Activated CD4-positive, alpha-beta T cell treated with anti-CD3 and anti-CD28 coated beads, Interleukin-2, amount 50 U/mL, for 48 hours (primary cell): ENCODE measurements around the gene FBXL13.
"Not testable (repeated sequence)": the region's sequence is repeated elsewhere in the genome, so short reads cannot be mapped to it uniquely, and the experiment has no call there.

Experiments
- DNase-seq, 2 experiments: peaks; one replicate each; pipeline ENCODE4 v3.0.0-alpha.2; 2020

The FBXL13 gene

GRCh38 chr7:103078226-103078625 lies 3.6 kb upstream of the FBXL13 start:
- DNase-seq = not testable (repeated sequence)

GRCh38 chr7:103077318-103077717 lies 2.7 kb upstream of the FBXL13 start:
- DNase-seq = no peak

DNA sequence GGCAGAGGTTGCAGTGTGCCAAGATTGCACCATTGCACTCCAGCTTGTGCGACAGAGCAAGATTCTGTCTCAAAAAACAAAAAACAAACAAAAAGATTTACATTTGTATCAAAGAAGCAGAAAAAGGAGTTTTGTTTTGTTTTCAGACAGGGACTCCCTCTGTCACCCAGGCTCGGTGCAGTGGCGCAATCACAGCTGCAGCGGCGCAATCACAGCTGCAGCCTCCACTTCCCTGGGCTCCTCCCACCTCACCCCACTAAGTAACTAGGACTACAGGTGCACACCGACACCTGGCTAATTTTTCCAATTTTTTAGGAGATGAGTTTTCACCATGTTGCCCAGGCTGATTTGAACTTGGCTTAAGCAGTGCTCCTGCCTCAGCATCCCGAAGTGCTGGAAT lies 2.2 kb upstream of the FBXL13 start:
- DNase-seq = no peak

DNA sequence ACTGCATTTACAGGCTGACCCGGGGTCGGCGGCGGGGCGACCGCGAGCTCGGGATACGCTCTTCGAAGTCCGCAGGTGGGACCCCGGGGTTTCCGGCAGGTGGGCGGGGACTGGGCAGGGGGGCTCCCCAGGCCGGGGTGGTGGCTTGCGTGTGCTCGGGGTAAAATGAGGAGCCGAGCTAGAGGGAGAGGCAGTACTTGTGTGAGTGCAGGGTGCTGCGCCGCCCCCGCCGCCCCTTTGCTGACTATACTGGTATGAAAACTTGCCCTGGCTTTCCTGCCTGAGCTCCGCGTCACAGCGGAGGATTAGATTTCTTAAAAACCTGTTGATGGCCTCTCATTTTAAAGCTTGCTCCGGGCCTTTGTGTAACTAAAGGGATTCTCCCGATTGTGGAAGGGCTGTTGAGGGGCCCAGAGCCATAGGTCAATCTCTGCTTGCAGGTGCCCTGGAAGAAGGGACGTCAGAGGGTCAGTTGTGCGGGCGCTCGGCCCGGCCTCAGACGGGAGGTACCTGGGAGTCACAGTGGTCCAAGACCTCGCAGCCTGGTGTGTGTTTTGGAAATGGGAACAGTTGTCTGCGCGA lies 832 bp upstream of the FBXL13 start:
- peak; percentile 77 to 81 for DNase-seq

DNA sequence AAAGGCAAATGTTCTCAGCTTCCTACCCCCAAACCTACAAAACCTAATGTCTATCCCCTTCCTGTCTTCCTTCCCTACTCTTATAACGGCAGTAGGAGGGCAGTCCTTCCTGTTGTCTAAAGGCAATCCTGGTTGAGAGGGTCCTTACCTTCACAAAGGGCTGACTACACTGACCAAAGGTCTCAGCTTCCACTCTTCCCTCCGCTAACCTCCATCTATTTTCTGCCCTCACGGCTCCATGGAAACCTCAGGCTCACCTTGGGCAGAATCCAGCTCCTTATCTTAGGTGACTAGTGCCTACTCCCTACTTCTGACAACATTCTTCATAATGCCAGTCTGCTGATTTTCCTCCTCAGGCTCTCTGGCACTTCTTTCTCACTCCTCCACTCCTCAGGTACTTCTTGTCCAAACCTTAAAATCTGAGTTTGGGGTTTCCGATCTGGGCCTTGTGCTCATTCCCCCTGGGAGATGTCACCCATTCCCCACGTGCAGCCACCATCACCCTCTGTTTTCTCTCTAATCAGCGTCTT lies 542 bp downstream of the FBXL13 start:
- DNase-seq = peak in 1 of 2 experiments; percentile 2

DNA sequence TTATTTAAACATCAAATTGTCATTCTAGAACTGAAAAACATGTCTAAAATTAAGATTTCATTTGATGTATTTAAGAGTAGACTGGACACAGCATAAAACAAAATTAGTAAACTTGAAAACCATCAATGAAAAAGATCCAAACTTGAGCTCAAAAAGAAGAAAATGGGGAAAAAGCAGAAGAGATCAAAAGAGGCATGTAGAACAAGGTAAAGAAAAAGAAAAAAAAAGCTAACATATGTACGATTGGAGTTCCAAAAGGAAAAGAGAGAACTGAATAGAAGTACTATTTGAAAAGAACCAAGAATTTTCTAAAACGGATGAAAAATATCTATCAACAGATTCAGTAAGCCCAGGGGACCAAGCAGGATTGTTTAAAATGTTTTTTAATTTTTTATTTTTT lies 3.6 kb downstream of the FBXL13 start:
- no peak for DNase-seq

DNA sequence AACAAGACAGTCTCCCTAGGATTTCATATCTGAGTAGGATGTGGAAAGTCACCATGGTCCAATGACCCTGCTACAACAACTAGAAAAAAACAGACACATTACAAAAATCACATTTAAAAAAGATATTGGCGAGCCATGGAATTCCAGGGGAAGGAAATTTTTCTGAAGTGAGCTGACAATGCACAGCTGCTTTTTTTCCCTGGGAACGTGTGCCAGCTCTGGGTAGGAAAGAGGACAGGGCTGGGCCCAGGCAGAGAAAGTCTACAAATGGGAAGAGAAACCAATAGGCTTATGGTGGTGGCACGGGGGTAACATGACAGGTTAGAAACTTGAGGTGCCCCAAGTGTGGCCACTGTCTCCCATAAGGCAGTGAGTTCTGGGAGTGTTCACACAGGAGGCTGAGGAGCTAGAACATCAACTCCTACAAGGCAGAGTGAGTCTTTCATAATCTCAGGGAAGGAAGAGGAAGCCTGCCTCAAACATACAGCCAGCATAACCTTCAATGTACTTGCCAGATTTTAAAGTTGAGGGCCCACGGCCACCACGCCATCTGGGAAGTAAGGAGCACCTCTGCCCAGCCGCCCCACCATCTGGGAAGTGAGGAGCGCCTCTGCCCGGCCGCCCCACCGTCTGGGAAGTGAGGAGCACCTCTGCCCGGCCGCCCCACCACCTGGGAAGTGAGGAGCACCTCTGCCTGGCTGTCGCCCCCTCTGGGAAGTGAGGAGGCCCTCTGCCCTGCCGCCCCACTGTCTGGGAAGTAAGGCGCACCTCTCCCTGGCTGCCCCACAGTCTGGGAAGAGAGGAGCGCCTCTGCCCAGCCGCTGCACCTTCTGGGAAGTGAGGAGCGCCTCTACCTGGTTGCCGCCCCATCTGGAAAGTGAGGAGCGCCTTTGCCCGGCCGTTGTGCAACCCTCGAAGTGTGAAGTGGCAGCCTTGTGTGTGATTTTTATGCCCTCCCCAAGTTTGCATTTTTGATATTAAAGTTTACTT lies 5.9 kb downstream of the FBXL13 start:
- DNase-seq = no peak

GRCh38 chr7:103065667-103066066 lies 8.9 kb downstream of the FBXL13 start:
- peak; percentile 57 to 63 for DNase-seq

- DNase-seq = no peak
These were observed 10.7 kb downstream of the FBXL13 start for GRCh38 chr7:103063895-103064294.

DNA sequence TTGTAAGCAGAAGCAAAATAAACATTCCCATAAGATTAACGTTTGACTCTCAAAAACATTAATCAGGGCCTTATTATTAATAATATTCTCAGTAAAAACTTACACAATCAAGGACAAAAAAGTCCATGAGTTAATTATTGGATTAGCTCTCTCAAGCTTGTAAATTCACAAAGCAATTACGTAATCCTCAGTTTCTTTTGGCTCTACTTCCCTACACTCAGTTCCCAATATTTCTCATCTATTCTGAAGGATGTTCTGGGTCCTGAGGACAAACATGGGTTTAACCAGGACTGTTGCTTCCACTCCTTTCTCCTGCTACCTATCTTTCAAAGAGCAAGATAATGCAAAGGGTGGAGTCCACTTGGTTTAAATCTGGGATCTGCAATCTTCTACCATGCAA lies 15.1 kb downstream of the FBXL13 start:
- no peak for DNase-seq

DNA sequence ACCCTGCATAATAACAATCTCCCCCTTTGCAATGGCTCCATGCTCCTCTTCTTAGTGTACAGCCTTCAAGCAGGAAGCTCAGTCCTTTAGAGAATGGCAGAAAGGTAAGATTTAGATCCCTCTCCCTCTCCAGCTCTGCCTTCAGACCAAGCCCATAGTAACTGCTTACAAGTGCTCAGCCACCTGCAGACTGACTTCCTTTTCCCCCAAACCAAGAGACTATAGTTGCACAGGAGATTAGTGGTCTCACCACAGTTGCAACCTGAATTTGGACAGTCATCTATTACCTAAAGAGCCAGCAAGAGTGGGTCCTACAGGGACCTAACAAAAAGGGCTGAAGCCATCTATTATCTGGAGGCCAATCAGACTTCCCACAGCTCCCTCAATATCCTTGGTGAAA lies 16.5 kb downstream of the FBXL13 start:
- no peak for DNase-seq

DNA sequence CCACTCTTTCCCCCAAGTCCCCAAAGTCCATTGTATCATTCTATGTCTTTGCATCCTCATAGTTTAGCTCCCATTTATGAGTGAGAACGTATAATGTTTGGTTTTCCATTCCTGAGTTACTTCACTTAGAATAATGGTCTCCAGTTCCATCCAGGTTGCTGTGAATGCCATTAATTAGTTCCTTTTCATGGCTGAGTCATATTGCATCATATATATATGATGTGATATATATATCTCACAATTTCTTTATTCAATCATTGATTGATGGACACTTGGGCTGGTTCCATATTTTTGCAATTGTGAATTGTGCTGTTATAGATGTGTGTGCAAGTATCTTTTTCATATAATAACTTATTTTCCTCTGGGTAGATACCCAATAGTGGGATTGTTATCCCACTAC lies 18.6 kb downstream of the FBXL13 start:
- DNase-seq = not testable (repeated sequence)

- no peak for DNase-seq
These were observed 23.1 kb downstream of the FBXL13 start for GRCh38 chr7:103051519-103051918.

- no peak for DNase-seq
These were observed 25.8 kb downstream of the FBXL13 start for GRCh38 chr7:103048833-103049232.

GRCh38 chr7:103041815-103042214 lies 32.8 kb downstream of the FBXL13 start:
- not testable (repeated sequence) for DNase-seq

- DNase-seq = not testable (repeated sequence)
These were observed 36.5 kb downstream of the FBXL13 start for GRCh38 chr7:103037823-103038739.

DNA sequence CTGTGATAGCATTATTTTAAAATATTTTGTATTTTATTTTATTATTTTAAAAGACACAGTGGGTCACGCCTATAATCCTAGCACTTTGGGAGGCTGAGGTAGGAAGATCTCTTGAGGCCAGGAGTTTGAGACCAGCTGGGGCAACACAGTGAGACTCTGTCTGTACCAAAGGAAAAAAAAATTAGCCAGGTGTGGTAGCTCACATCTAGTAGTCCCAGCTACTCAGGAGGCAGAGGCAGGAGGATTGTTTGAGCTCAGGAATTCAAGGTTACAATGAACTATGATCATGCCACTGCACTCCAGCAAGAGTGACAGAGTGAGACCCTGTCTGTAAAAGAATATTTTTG lies 37.1 kb downstream of the FBXL13 start:
- DNase-seq = no peak

DNA sequence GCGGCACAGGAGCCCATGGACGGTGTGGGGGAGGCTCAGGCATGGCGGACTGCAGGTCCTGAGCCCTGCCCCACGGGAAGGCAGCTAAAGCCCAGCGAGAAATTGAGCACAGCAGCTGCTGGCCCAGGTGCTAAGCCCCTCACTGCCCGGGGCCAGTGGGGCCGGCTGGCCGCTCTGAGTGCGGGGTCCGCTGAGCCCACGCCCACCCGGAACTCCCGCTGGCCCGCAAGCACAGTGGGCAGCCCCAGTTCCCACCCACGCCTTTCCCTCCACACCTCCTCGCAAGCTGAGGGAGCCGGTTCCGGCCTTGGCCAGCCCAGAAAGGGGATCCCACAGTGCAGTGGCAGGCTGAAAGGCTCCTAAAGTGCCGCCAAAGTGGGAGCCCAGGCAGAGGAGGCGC lies 40.3 kb downstream of the FBXL13 start:
- not testable (repeated sequence) for DNase-seq

DNA sequence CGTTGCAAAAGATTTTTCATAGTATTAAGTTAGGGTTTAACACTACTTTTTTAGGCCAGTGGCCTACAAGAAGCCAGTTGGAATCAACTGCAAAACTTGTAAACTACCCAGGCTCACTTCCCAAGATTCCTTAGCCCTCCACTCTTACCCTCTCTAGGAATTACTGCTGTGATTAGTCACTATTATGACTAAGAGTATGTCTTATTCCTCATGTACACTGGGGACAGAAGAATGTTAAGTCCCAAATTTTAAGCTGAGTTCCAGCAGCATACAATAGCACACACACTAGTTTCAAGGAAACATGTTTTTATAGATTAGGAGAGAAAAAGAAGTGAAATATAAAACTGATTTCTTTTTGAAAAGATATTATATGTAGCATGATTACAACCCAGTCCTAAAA lies 42.8 kb downstream of the FBXL13 start:
- no peak for DNase-seq

- no peak for DNase-seq
These were observed 43.6 kb downstream of the FBXL13 start for GRCh38 chr7:103031024-103031423.

DNA sequence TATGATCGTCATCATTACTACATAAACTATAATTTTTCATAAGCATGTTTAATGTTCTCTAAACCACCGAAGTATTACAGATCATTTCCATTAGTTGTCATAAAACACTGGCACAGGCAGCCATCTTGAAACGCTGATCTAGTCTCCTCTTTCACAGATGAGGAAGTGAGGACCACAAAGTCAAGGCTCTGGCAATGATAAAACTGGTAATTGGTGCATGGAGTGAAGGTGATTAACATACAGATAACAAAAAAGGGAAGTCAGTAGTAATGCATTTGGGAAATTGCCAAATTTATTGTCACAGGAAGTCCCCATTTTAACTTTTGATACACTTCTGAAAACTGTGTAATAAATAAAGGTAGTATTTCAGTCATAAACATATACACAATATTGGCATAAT lies 49.3 kb downstream of the FBXL13 start:
- no peak for DNase-seq

DNA sequence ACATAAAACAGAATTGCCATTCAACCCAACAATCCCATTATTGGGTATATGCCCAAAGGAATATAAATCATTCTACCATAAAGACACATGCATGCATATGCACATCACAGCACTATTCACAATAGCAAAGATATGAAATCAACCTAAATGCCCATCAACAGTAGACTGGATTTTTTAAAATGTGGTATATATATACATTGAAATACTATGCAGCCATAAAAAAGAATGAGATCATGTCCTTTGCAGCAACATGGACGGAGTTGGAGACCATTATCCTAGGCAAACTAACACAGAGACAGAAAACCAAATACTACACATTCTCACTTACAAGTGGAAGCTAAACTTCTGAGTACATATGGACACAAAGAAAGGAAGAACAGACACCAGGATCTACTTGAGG lies 51.0 kb downstream of the FBXL13 start:
- not testable (repeated sequence) for DNase-seq

DNA sequence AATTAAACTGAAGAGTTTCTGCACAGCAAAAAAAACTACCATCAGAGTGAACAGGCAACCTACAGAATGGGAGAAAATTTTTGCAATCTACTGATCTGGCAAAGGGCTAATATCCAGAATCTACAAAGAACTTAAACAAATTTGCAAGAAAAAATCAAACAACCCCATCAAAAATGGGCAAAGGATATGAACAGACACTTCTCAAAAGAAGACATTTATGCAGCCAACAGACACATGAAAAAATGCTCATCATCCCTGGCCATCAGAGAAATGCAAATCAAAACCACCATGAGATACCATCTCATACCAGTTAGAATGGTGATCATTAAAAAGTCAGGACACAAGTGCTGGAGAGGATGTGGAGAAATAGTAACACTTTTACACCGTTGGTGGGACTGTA lies 53.1 kb downstream of the FBXL13 start:
- not testable (repeated sequence) for DNase-seq
